TTC549 (cell line): ENCODE measurements around the gene PHLPP1.

ENCODE experiments used
- FAIRE-seq: peaks from 2 replicates; lab custom pipeline; 2012; peaks lifted over from hg19 to GRCh38; lab: Jason Lieb, UNC

Gene PHLPP1

DNA sequence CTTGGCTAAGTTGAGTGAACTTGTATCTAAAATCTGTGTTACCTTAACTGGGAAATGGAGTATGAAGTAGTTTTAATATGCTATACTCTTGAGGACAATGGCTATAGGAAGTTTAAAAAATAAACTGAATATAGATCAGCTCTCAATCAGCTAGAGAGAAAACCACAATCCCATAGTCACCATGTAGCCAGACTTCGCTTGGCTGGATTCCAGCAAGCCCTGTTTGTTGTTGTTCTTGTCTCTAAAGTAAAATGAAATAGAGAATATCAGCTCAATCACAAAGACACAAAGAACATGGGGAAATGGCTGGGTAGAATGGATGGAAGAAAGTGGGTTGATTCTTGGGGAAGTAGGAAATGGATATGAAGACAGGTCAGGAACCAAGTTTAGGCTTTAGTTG lies 234.9 kb downstream of the PHLPP1 start:
- no peak for FAIRE-seq

DNA sequence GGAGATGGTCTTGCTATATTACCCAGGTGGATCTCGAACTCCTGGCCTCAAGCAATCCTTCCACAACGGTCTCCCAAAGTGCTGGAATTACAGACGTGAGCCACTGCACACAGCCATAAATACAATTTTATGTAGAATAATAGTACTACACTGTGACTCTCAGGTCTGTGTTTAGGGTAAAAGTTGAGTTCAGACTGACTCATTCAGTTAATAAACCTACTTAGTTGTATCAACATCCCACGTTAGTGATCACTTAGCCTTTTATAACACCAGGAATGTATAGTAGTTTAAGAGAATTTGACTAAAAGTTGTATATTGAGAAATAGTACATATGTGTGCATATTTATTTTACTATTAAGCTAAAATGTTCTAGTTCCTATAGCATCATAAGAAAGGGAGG lies 237.5 kb downstream of the PHLPP1 start:
- no peak for FAIRE-seq

DNA sequence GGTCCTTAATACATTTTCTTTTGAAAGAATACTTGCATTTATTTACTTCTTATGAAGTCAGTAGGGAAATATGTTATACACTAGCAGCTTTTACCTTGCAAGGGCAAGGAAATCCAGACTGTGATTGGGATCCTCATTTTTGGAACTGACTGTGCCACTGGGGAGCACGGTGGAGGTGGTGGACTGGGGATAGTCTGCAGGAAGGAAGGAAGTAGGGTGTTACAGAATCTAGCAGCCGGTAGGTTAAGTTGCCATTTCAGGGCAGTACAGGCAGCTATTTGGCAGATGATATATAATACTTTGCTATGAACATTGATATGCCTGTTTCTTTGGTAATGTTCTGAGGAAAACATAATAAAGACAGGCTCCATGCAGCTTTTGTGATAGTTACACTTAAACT lies 238.3 kb downstream of the PHLPP1 start:
- FAIRE-seq, result no peak

DNA sequence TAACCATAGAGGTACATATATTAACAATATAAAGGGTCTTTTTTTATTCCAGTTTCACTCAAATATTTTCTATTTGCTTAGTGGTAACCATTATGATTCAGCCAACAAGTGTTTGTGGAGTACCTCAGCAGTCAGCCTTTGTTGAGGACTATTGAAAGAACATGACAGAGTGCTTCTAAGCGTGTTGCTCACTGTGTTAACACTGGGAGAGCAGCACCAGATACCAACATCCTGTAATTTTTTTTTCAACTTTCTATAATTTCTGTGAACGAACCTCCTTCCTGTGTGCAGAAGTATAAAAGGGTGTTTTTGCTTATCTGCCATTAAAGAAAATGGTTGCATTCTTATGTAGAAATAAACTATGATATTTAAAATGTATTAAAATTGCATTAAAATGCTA lies 239.0 kb downstream of the PHLPP1 start:
- FAIRE-seq, result no peak

DNA sequence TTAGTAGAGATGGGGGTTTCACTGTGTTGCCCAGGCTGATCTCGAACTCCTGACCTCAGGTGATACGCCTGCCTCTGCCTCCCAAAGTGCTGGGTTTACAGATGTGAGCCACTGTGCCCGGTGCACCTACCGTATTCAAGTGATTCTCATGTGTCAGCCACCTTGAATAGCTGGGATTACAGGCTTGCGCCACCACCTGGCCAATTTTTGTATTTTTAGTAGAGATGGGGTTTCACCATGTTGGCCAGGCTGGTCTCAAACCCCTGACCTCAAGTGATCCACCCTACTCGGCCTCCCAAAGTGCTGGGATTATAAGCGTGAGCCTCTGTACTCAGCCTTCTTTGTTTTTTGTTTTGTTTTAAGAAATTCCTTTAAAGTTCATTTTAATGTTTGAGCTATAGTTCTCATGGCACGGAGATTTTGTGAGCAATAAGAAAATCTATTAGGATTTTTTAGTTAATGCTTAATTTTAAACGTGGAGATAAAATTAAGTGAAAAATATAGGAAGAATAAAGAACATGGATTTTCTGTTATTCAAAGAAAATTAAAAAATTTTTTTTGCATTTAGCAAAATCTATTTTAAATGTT lies 242.6 kb downstream of the PHLPP1 start:
- peak; percentile 9 for FAIRE-seq

DNA sequence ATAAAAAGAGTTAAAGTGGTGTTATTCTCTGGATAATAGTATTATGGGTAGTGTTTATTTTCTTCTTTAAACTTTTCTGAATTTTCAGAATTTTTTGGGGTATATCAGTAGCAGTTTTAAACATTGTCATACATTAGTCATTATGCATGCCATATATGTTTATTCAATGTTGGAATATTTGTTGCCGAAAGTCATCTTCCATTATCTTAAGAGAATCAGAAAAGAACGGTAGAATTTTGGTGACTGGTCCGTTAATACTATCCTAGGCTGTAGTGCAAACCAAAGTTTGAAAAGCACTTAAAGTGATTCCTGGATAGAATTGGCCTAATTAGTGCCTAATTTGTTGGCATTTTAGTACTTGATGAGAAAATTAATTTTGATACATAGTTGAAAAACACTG lies 244.1 kb downstream of the PHLPP1 start:
- no peak for FAIRE-seq

DNA sequence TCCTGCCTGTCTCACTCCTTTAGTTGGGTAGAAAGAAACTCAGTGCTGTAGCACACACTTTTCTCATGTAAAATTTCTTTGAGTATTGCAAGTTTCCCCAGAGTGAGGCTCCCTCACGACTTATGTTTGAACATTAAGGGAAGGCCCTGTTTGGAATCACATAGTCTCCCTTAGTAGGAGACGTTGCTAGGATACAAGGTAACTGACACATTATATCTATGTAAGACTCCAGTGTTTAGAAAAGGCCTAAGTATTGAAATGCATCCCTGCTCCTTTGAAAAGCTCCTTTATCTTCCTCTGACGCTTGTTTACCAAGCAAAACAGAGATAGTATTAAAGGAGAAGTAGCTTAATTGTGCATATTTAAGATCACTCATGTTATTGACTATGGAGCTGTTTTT lies 248.2 kb downstream of the PHLPP1 start:
- FAIRE-seq, result no peak

DNA sequence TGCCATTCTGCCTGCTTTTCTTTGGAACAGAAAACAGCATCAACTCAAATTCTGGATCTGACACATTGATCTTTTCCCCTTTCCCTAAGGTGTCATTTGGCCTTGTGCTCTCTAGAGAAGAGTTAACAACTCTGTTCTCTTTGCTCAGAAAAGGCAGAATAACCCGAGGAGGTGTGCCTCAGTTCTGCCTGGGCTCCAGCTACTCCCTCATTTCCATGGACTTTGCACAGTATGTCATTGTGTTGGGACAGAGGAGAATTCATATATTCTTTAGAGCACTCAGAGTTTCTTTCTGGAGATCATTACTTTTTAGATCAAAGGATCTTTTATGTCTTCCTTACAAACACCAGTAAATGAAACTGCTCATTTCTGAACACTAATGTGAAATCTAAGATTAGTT lies 249.1 kb downstream of the PHLPP1 start:
- no peak for FAIRE-seq

DNA sequence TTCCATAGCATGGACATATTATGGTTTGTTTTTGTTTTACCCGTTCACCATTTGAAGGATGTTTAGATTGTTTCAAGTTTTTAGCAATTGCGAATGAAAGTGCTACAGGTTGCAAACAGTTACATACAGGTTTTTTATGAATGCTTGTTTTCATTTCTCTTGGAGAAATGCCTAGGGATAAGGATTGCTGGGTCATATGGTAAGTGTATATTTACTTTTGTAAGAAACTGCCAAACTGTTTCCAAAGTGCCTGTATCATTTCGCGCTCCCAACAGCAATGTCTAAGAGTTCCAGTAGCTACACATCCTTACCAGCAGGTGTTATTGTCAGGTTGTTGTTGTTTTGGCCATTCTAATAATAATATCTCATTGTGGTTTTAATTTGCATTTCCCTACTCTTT lies 251.7 kb downstream of the PHLPP1 start:
- no peak for FAIRE-seq

DNA sequence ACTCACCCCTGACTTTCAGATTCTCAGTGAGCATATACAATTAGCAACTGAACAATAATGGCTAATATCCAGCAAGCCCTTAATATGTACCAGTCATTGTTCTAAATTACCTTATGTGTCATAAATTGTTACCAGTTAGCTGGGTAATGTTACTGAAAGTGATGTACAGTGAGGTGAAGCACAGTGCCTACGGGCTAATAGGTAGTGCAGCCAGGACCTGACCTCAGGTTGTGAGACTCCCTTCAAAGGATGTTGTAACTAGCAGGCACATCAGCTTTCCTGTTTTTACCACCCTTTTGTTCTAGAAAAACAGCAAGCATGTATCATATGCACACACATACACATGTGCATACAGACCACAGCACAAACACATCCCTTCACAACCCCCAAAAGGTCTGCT lies 258.3 kb downstream of the PHLPP1 start:
- no peak for FAIRE-seq

DNA sequence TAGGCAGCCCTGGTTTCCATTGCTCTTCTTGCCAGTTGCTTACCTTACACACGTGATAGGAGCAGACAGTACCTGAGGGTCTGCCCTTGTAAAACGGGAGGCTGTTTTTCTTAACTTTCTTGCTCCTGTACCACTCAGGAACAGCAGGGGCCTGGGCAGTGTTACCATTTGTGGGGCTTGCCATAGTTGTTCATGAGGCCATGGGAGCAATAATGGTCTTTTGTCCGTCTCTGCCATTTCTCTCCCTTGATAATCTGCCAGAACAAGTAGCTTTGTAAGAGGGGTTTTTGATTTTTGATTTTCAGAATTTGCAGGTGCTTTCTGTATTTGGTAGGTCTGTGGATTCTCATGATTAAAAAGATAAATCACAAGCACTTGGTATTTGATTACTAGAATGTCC lies 259.0 kb downstream of the PHLPP1 start:
- no peak for FAIRE-seq

DNA sequence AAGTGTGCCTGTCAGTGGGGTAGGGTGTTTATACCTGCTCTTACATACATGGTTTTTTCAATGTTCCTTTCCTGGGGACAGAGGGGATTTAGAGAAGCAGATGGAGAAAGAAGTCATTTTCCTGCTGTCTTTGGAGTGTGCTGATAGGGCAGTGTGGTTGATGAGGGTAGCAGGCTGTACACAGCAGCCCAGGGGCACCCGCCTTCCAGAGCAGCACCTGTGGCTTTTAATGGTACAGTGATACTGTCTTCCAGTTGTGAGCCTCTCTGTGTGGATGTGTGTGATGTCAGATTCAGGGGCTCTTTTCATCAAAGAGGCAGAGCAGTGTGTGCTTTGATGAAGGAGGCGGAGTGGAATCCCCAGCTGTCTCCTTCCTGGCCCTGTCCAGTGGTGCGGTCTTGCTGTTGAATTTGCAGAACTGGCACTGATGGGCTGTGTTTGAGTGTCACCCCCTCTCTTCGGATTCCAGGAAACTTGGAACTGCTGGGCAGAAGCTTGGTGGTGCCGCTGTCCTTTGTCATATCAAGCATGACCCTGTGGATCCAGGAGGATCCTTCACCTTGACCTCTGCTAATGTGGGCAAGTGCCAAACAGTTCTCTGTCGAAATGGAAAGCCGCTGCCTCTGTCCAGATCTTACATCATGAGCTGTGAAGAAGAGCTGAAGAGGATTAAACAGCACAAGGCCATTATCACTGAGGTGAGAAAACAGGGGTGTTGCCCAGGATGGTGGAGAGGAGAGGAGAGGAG lies 259.8 kb downstream of the PHLPP1 start:
- no peak for FAIRE-seq

DNA sequence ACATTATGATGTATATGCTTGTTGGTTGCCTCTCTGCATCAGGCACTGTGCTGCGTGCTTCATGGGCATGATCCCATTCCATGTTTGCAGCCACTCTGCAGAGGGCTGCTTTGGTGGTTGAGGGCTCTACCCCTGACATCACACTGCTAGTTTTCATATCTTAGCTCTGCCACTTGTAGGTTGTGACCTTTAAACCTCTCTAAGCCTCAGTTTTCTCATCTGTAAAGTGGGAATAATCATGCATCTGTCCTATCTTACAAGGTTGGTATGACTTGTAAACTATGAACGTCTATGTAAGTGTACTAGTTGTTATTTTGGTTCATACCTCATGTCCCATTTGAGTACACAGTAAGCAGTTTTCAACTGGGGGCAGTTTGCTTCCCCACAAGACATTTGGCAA lies 260.4 kb downstream of the PHLPP1 start:
- FAIRE-seq, result no peak

DNA sequence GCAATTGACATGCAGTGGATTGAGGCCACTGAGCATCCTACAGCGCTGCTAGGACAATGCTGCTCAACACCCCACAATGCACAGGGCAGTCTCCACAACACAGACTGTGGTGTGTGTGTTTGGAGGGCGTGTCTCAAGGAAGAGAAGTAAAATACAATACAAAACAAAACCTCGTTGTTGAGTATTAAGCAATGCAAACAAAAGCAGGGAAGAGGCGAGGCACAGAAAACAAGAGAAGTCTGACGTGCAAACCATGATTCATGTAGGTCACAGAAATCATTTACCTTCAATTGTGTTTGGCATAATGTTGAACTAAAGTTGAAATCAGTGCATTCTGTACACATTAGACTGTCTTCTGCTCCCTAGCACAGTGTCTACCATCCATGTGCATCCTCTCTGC lies 260.9 kb downstream of the PHLPP1 start:
- FAIRE-seq, result no peak

DNA sequence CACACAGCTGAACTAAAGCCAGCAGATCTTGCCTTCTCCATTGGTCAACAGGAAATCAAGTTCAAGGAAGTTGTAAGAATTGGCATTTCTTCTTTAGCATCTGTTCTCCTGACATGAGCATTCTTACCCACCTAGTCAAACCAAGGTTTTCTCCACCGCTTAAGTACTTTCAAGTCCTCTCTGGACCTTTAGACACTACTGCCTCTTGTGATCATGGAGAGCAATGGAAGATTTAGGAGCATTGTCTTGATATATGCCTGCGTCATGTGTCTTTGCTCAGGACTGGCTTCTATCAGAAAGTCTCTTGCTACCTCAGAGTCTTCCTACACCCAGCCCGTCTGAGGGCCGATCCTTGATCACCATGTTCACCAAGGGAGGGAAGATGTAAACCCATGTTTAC lies 262.2 kb downstream of the PHLPP1 start:
- FAIRE-seq, result no peak

DNA sequence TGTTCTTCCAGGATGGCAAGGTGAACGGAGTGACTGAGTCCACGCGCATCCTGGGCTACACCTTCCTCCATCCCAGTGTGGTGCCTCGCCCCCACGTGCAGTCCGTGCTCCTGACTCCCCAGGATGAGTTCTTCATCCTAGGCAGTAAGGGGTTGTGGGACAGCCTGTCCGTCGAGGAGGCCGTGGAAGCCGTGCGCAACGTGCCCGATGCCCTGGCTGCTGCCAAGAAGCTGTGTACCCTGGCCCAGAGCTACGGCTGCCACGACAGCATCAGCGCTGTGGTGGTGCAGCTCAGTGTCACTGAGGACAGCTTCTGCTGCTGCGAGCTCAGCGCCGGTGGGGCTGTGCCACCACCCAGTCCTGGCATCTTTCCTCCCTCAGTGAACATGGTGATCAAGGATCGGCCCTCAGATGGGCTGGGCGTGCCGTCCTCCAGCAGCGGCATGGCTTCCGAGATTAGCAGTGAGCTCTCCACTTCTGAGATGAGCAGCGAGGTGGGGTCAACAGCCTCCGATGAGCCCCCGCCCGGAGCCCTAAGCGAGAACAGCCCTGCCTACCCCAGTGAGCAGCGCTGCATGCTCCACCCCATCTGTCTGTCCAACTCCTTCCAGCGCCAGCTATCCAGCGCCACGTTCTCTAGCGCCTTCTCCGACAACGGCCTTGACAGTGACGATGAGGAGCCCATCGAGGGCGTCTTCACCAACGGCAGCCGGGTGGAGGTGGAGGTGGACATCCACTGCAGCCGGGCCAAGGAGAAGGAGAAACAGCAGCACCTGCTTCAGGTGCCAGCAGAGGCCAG lies 263.1 kb downstream of the PHLPP1 start:
- no peak for FAIRE-seq

DNA sequence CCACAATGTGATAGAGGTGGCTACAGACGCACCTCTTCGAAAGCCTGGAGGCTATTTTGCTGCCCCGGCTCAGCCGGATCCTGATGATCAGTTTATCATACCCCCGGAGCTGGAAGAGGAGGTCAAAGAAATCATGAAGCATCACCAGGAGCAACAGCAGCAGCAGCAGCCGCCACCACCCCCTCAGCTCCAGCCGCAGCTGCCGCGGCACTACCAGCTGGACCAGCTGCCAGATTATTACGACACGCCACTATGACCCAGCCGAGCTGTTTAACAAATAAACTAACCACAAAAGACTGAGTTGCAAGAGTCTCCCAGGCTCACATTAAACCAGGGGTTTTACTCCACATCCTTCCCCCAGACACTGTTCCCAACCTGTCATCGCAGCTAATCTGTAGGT lies 263.8 kb downstream of the PHLPP1 start:
- FAIRE-seq, result no peak

DNA sequence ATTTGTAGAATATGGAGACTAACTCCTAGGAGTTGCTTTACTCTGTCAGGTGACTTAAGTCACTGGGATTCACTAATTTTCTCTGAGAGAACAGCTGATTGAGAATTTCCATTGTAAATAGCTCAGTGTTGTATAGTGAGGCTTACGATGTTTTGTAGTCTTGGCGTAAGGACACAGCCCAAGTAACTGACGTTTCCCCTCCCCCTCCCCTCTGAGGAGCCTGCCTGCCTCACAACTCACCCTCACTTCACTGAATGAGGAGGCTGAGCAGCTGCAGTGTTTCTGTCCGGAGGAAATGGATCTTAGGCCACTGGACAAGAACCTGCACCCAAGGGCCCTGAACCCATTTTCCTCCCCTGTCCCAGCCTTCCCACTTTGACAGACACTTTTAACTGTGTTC lies 264.6 kb downstream of the PHLPP1 start:
- no peak for FAIRE-seq

DNA sequence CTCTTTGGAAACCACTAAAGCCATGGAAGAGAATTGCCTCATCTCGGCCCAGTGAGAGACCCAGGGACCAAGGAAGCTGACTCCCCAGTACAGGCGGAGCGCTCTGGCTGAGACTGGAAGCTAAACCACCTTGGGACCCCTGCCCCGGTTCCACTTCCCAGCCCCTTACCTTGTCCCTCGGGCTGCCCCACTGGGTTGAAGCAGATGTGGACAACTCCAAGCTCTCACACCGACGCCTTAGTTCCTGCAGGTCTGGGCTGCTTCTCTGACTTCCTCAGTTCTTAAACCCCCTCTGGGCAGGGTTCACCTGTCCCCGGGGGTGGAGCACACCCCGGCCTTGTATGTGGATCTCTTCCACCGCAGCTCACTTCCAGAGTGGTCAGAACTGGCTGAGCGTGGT lies 266.2 kb downstream of the PHLPP1 start:
- FAIRE-seq, result no peak

DNA sequence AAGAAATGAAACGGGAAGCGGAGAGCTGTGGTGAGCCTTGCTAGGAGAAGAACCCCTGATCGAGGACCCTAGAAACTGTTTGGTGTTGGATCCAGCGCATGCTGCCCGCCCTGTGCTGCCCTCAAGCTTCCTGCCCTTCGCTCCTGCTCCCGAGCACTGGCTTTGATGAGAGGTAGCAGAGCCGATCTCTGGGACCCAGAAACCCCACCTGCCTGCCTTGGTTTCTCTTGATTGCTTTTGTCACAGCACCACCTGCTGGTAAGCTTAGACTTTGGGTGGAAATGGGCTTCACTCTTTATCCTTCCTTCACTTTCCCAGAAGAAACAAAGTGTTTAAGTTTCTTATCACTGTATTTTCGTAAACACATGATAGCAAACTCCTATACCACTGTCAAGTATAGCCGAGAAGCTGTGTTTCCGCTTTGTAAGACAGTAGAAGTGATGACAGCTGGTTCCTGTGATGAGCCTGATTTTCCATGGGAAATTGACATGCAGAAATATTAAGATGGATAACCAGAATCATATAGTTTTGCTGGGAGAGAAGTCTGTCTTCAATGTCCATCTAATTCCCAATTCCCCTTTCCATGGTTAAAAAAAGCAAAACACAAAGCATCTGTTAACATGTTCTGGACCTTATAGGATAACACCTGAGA lies 267.4 kb downstream of the PHLPP1 start:
- FAIRE-seq, result peak; percentile 33

DNA sequence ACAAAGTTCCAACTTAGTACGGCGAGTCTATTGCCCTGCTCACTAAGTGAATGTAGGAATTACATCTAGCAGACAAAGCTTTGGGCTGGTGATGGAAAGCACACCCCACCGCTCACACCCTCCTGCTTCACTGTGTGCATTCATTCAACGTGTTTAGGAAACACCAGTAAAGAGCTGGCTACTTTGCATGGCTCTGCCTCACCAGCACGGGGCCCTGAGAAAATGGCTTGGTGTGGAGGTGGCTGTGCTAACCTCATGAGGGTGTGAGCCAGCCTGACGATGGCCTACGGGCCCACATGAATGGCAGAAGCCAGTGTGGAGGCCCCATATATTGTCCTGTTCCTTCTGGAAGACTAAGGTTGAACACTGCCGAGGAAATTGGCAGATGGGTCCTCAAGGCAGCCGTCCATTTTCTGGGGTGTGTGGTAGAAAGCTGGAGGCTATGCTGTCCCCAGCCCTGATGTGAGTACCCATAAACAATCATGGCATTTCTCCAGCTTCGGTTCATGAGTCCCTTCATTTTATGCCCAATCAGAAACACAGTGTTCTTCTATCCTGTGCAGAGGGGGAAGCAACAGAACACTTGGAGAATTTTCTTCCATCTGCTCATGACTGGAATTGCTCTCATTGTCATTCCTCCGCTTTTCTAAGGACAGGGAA lies 269.4 kb downstream of the PHLPP1 start:
- FAIRE-seq, result no peak

DNA sequence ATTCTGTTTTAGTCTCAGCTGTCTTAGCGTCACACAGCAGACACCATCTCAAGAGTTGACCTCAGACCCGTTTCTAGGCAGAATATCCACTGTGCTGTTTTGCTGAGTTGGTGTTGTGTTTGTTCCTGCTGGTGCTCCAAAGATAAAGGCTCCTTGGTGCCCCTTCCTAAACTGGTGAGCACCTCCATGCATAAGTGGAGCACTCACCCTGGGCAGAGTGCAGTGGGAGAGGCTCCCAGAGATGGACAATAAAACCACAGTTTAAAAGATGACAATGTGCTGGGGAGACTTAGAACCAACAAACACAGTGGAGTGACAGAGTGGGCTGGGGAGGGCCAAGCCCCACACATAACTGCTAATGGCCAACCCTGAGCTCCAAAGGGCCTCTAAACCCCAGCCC lies 271.1 kb downstream of the PHLPP1 start:
- no peak for FAIRE-seq
